PFSK-1 (cell line): ENCODE measurements around the gene GAS7.

Experiments used
- FOXP2 ChIP-seq: optimal IDR thresholded peaks from 2 replicates; pipeline ENCODE3; 2011; ENCODE audit warnings: borderline replicate concordance, control low read depth, inconsistent platforms; ENCODE audit not compliant: insufficient read depth; ENCODE audit errors: extremely low read length, extremely low read depth
- POLR2AphosphoS5 ChIP-seq: IDR thresholded peaks from 2 replicates; pipeline ENCODE4 v1.6.1; 2012; ENCODE audit warnings: low read depth, mild to moderate bottlenecking, control low read depth, low read length, moderate library complexity
- REST ChIP-seq, 2 experiments: IDR thresholded peaks; 2 replicates each; pipeline versions ENCODE4 v1.6.1 to v1.8.0; 2011 to 2012; ENCODE audit warnings: low read depth in 2 of 2, low read length in 2 of 2, control low read depth in 1 of 2, inconsistent platforms in 1 of 2, mild to moderate bottlenecking in 1 of 2, moderate library complexity in 1 of 2; ENCODE audit not compliant: insufficient read depth in 1 of 2
- SIN3A ChIP-seq: IDR thresholded peaks from 2 replicates; pipeline ENCODE4 v1.6.1; 2012; ENCODE audit warnings: mild to moderate bottlenecking, low read length, moderate library complexity, borderline replicate concordance; ENCODE audit not compliant: insufficient read depth
- TAF1 ChIP-seq: IDR thresholded peaks from 2 replicates; pipeline ENCODE4 v1.6.1; 2012; ENCODE audit warnings: low read length, control low read depth, borderline replicate concordance; ENCODE audit not compliant: insufficient read depth

- no peak for TF ChIP-seq REST (IDR thresholded peaks at IDR 0.05; ENCODE audit: insufficient read depth in 1 of 2, low read depth in 2 of 2, low read length in 2 of 2)
- TF ChIP-seq SIN3A = no peak
- no peak for TF ChIP-seq POLR2AphosphoS5
- no peak for TF ChIP-seq TAF1
- no peak for TF ChIP-seq FOXP2
Measured at GRCh38 chr17:9883451-9883850, 315.0 kb downstream of the GAS7 start.
